GM19023 (cell line): ENCODE results near the gene PLPPR3.

Experiments used
- ATAC-seq: cut with Tn5 transposase; IDR thresholded peaks from one replicate; pipeline ENCODE4 v1.9.1; 2021; ENCODE audit warnings: mild to moderate bottlenecking, moderate library complexity; ENCODE audit not compliant: unreplicated experiment

The PLPPR3 gene

GRCh38 chr19:778910-779653 is 42.7 kb downstream of the PLPPR3 start:
- ATAC-seq = no peak

GRCh38 chr19:776549-776948 is 45.2 kb downstream of the PLPPR3 start:
- ATAC-seq = no peak

- no peak for ATAC-seq
Measured at GRCh38 chr19:772730-773436, 48.9 kb downstream of the PLPPR3 start.

GRCh38 chr19:772063-772462 is 49.7 kb downstream of the PLPPR3 start:
- ATAC-seq = no peak

GRCh38 chr19:771332-771785 is 50.4 kb downstream of the PLPPR3 start:
- no peak for ATAC-seq

GRCh38 chr19:769616-770015 is 52.1 kb downstream of the PLPPR3 start:
- no peak for ATAC-seq

- ATAC-seq = no peak
Measured at GRCh38 chr19:768424-768823, 53.3 kb downstream of the PLPPR3 start.

GRCh38 chr19:765179-765738 is 56.5 kb downstream of the PLPPR3 start:
- no peak for ATAC-seq

- ATAC-seq = no peak
Measured at GRCh38 chr19:764301-764700, 57.5 kb downstream of the PLPPR3 start.

GRCh38 chr19:763869-764268 is 57.9 kb downstream of the PLPPR3 start:
- ATAC-seq = no peak

- ATAC-seq = no peak
Measured at GRCh38 chr19:763181-763580, 58.6 kb downstream of the PLPPR3 start.
